ENCODE results near the gene FRMD4B.

Gene FRMD4B

DNA sequence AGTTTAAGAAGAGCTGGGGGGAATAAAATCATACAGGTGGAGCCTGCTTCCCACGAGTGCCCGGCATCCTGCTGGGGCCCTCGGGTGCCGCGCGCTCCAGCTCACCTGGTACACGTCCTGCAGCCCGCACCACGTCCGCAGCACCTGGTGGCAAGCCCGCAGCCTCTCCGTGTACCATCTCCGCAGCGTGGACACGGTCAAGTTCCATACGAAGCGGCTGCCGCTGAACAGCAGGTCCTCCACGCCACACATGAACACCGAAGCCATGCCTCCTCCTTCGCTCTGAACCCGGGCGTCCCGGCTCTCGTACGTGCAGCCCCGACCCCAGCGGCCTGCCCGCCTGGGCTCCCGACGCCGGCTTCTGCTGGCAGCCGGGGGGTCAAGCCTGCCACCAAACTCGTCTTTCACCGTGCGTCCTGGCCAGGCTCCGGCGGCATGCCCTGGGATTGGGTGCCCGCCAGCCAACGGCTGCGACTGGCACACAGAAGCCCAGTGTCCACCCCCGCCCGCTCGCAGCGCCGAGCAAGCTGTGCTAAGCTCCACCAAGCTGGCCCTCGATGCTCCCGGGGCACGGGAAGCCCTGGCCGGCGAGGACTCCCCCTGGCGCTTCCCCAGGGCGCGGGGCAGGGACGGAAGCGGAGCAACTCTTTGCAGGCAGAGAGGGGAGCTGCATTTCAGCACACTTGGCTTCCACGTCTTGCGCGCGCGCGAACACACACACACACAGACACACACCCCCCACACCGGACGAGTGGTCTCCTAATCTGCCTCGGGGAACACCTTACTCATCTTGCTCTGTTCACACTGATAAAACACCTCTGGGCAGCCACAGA lies at the start of gene FRMD4B:
Gene FRMD4B (minus strand): TSS at position 366 of the 833 bp plus-strand sequence. CDS start 99 bp downstream, at position 267.
- H3K4me1 Mint-ChIP-seq: peaks cover 6% of the 10 kb centered on the region
- H3K4me3 Mint-ChIP-seq: peak within 1 kb of the TSS; percentile 52
- H3K27ac Mint-ChIP-seq: no peak within 1 kb of the TSS
- no peaks in the 10 kb centered on the region for H3K9me3 Mint-ChIP-seq
- H3K27me3 Mint-ChIP-seq: peaks cover 41% of the 10 kb centered on the region
- no peaks in the 10 kb centered on the region for H3K36me3 Mint-ChIP-seq
- ATAC-seq: peak; percentile 43

DNA sequence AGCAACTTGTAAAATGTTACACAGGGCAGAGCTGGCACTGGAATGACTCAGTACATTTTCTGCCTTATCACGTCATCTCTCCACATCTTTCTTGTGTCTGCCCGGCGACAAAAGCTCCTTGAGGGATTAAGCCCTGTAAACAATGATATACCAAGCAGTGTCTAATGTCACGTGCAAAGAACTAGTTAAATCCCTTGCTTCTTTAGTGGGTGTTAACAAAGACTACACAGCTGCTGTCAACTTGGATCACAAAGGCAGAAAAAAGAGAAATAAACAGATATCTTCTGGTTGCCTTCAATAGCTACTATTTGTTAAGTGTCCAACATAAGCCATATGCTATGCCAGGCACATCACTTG lies 48.1 kb upstream of the FRMD4B start:
- Mint-ChIP-seq H3K27ac (no peak overlapping the region), H3K27me3 (no peaks in the 10 kb centered on the region), H3K36me3 (no peaks in the 10 kb centered on the region), H3K4me1 (no peaks in the 10 kb centered on the region), H3K9me3 (no peaks in the 10 kb centered on the region), H3K4me3 (no peak overlapping the region)
- no peak for ATAC-seq

DNA sequence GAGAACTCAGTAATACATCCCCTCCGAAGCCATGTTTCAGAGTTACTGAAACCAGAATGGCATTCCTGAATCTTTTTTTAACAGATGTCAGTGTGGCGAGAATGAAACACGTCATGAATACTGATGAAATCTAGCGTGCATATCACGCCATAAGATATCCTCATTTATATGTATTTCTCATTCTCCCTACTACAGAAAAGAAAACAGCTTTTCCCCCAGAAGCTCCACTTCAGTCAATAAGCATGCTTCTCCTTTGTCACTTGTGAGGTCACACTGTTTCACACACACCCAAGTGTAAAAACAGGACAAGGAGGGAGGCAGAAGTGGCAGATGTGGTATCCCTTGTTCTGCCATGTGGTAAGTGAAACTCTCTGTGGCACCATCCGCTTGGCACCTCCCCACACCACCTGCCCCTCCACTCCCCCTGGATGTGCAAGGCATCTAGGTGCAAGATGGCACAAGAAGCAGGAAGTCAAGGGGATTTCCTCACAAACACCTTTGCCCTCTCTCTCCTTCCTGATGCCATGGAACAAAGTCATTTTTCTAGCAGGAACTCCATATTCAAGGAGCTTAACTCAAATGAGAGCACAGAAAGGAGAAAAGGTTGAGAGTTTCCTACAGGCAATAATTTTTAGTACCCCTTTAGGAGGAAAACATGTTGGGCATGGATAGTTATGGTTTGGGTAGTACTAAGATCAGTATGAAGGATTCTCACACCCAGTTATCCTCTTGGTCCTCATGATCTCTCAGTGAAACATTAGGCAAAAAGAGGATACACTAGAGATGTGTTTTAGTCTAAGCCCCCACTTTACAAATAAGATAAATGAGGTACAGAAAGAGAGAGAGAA lies 47.5 kb upstream of the FRMD4B start:
- Mint-ChIP-seq H3K4me1 (no peaks in the 10 kb centered on the region), H3K27ac (no peak overlapping the region), H3K9me3 (no peaks in the 10 kb centered on the region), H3K27me3 (no peaks in the 10 kb centered on the region), H3K36me3 (no peaks in the 10 kb centered on the region), H3K4me3 (no peak overlapping the region)
- no peak for ATAC-seq

DNA sequence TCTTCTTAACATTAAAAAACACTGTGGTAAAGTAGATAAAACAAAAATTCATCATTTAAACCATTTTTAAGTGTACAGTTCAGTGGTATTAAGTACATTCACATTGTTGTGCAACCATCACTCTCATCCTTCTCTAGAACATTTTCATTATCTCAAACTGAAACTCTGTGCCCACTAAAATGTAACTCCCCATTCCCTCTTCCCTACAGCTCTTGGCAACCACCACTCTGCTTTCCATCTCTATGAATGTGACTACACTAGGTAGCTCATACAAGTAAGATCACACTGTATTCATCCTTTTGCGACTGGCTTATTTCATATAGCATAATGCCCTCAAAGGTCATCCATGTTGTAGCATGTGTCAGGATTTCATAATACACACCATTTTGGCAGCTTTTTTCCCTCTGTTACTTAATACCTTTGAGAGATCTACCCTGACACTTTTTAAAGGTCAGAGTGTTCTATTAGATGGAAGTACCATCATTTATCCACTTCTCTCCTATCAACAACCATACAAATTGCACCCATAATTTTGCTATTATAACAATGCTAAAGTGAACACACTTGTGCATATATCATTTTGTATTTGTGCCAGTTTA lies 42.9 kb upstream of the FRMD4B start:
- Mint-ChIP-seq H3K27me3 (no peaks in the 10 kb centered on the region), H3K4me1 (no peaks in the 10 kb centered on the region), H3K9me3 (no peaks in the 10 kb centered on the region), H3K36me3 (no peaks in the 10 kb centered on the region), H3K27ac (no peak overlapping the region), H3K4me3 (no peak overlapping the region)
- ATAC-seq: no peak

DNA sequence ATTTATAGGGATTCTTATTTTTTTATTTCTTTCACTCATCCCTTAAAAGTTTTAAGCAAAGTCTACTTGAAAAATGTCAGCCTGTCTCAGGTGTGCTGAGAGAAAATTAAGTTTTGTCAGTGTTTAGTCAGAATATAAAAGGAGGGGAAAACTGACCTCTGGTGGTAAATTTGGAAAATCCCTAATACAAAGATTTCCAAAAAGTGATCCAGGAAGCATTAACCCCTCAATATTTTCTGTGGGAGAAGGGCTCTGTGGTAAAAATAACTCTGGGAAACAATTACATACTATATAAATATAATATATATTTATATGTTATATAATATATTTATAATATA lies 41.0 kb upstream of the FRMD4B start:
- Mint-ChIP-seq H3K27ac (no peak overlapping the region), H3K4me3 (no peak overlapping the region), H3K36me3 (no peaks in the 10 kb centered on the region), H3K27me3 (no peaks in the 10 kb centered on the region), H3K9me3 (no peaks in the 10 kb centered on the region), H3K4me1 (no peaks in the 10 kb centered on the region)
- ATAC-seq: no peak

DNA sequence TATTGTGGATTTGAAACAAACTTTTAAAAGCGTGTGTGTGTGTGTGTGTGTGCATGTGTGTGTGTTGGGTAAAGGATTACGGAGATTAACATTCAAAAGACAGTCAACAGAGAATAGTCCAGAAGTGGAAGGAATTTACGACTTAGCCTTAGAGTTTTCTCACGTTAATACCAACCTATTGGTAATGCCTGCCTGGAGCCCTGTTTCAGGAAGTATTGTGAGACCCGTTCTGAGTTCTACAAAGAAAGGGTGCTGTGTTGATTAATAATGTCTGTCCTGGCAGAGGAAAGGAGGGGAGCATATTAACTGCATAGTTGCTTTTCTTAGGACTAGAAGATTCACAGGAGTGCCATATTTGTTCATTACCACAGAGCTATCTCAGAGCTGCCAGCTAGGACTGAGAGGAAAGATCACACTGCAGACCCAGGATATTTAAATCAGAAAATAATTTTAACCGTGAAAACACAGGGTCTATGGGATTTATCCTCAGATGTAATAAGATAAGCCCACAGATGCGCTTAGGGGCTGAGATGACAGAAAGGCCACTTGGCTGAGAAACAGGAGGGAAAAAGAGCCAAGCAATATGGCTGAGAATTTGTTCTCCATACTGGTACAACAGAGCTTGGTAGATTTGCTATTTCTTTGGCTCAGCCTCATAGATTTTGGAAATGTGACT lies 40.5 kb upstream of the FRMD4B start:
- Mint-ChIP-seq H3K9me3 (no peaks in the 10 kb centered on the region), H3K36me3 (no peaks in the 10 kb centered on the region), H3K27ac (no peak overlapping the region), H3K4me3 (no peak overlapping the region), H3K4me1 (no peaks in the 10 kb centered on the region), H3K27me3 (no peaks in the 10 kb centered on the region)
- no peak for ATAC-seq

DNA sequence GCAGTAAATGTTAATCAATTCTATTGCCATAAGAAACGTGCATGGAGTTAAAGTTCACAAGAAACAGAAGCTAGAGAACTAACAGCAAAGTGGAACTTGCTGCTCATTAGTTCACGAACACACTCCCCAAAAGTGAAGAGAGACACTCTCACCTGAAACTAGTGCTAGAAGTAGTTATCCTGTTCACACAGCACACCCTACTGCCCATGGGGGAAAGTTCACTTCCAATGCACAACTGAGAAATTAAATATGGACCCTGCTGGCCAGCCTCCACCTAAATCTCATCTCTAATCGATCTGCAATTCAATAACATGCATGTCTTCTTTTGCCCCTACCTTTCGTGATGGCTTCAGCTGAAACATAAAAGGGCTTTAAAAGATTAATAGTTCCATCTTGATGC lies 39.4 kb upstream of the FRMD4B start:
- no peaks in the 10 kb centered on the region for H3K36me3 Mint-ChIP-seq
- ATAC-seq: no peak
- H3K4me1 Mint-ChIP-seq: no peaks in the 10 kb centered on the region
- H3K4me3 Mint-ChIP-seq: no peak overlapping the region
- no peaks in the 10 kb centered on the region for H3K27me3 Mint-ChIP-seq
- H3K9me3 Mint-ChIP-seq: no peaks in the 10 kb centered on the region
- H3K27ac Mint-ChIP-seq: no peak overlapping the region

DNA sequence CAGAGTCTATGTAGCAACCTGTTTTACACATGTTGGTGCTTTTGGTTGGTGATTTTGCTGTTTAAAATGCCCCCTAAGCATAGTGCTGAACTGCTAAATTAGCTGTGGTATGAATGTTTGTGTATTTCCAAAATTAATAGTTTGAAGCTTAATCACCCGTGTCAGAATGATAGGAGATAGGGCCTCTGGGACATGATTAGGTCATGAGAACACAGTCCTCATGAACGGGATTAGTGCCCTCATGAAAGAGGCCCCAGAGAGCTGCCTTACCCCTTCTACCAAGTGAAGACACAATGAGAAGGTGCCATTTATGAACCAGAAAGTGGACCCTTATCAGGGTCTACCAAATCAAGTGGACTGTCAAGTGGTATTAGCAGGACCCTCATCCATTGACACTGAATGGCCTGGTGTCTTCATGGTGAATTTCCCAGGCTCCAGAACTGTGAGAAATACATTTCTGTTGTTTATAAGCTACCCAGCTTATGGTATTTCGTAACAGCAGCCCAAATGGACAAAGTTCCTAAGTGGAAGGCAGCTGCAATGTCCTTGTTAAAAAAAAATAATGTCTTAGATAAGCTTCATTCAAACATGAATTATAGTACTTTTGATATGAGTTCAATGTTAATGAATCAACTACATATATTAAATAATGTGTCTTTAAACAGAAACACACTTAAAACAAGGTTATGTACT lies 37.7 kb upstream of the FRMD4B start:
- Mint-ChIP-seq H3K27ac (no peak overlapping the region), H3K4me3 (no peak overlapping the region), H3K9me3 (no peaks in the 10 kb centered on the region), H3K4me1 (no peaks in the 10 kb centered on the region), H3K27me3 (peaks cover 12% of the 10 kb centered on the region), H3K36me3 (no peaks in the 10 kb centered on the region)
- no peak for ATAC-seq

DNA sequence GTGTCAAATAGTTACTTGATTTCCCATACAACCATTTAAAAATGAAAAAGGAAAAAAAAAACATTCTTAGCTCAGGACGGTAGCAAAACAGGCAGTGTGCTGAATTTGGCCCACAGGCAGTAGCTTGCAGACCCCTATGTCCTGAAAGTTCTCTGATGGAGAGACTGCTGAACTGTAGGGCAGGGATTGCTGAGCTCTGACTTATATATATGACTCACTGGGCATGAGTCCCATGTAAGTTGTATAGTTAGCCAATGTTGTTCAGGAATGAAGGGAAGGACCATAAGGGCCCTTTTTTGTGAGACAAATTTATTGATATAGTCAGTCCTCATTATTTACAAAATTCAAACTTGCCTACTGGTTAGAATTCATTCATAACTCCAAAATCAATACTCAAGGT lies 36.9 kb upstream of the FRMD4B start:
- no peak overlapping the region for H3K27ac Mint-ChIP-seq
- peaks cover 19% of the 10 kb centered on the region for H3K27me3 Mint-ChIP-seq
- H3K9me3 Mint-ChIP-seq: peaks cover 2% of the 10 kb centered on the region
- no peak overlapping the region for H3K4me3 Mint-ChIP-seq
- no peaks in the 10 kb centered on the region for H3K36me3 Mint-ChIP-seq
- ATAC-seq: no peak
- H3K4me1 Mint-ChIP-seq: no peaks in the 10 kb centered on the region

DNA sequence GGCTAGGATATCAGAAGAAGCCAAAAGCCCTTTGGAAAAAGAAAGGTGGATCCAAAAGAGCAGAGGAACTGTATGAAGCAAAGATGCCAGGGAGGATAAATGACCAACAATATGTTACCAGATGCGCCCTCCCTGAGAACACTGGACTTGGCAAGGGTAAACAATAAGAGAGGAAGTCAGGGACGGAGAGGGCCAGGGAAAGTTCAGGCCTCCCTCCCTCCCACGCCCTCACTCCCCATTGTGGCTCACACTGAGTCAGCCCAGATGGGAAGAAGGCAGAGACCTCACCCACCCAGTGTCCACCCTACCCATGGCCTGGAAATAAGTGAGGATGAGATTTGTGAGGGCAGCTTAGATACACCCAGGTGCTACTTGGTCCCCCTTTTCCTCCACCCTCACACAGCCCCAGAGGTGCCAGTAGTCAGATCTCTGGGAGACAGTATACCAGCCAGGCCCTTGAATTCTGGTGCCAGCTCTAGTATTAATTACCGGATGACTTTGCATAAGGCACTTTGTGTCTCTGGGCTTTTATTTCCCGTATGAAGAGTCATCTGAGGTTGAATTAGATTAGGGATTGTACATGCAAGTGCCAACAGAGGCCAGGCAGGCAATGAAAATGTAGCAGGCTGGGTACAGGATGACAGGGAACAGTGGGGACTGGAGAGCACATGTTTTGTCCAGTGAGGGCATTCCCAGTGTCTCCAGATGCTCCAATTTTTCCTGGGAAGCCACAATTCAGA lies 35.1 kb upstream of the FRMD4B start:
- peak; percentile 20 for ATAC-seq
- Mint-ChIP-seq H3K27me3 (peaks cover 19% of the 10 kb centered on the region), H3K36me3 (no peaks in the 10 kb centered on the region), H3K9me3 (peaks cover 9% of the 10 kb centered on the region), H3K27ac (no peak overlapping the region), H3K4me3 (no peak overlapping the region), H3K4me1 (no peaks in the 10 kb centered on the region)

DNA sequence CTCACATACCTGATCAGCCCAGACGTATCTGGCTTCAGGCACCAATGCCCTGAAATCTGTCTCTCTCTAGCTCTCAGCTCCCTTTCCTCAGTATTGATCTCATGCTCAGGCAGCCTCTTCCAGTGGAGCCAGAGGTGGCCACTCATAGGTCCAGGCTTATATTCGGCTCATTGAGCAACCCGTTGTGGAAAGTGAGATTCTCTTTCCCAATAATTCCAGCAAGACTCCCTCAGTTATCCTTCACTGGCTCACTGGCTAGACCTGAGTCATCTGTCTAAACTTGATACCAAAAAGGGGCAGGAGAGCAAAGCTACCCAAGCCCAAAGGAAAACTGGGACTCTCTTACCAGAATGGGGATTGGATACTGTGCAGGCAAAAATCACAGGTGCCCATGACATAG lies 33.4 kb upstream of the FRMD4B start:
- Mint-ChIP-seq H3K4me3 (no peak overlapping the region), H3K4me1 (no peaks in the 10 kb centered on the region), H3K27me3 (peaks cover 19% of the 10 kb centered on the region), H3K9me3 (peaks cover 9% of the 10 kb centered on the region), H3K27ac (no peak overlapping the region), H3K36me3 (no peaks in the 10 kb centered on the region)
- no peak for ATAC-seq

DNA sequence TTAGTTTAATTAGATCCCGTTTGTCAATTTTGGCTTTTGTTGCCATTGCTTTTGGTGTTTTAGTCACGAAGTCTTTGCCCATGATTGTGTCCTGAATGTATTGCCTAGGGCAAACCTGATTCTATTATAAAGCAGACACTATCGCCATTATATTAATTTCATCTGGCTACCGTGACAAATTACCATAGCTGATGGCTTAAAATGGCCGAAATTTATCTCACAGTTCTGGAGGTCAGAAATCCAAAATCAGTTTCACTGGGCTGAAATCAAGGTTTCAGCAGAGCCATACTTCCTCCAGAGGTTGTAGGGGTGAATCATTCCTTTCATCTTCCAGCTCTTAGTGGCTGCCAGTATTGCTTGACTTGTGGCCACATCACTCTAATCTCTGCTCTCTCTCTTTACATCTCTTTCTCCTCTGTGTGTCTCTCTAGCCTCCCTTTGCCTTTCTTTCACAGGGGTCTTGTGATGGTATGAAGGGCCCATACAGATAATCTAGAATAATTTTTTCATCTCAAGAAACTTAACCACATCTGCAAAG lies 31.7 kb upstream of the FRMD4B start:
- Mint-ChIP-seq H3K4me1 (no peaks in the 10 kb centered on the region), H3K36me3 (no peaks in the 10 kb centered on the region), H3K27ac (no peak overlapping the region), H3K9me3 (peaks cover 9% of the 10 kb centered on the region), H3K27me3 (peaks cover 19% of the 10 kb centered on the region), H3K4me3 (no peak overlapping the region)
- ATAC-seq: no peak

DNA sequence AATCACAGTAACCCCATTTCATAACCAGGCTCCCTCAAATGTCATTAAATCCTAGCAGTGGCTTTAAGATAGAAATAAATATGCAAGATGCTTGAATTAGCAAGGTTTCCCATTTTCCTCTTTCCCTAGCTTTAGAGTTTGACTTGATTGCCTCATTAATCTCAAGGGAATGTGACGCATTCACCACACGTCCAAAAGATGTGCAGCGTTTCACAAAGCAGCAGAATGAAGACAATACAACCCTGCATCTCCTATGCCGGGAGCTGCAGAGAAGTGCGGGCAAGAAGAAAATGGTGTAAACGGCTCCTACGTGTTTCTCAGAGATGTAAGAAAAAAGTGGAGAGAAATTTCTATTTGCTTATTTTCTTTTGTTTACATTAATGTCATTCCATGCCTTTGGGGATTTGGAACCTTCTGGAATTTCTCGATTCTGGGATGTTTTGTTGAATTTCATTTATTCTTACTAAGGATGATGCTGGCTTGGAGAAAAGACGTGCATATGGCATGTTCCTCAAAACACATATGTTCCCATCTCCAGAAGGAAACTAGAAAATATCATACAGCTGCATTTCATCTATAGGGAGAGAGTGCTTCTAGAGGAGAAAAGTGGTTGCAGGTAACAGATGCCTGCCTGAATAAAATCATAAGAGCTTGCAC lies 27.8 kb upstream of the FRMD4B start:
- Mint-ChIP-seq H3K4me1 (peaks cover 6% of the 10 kb centered on the region), H3K36me3 (no peaks in the 10 kb centered on the region), H3K27ac (no peak overlapping the region), H3K27me3 (peaks cover 7% of the 10 kb centered on the region), H3K9me3 (peaks cover 9% of the 10 kb centered on the region), H3K4me3 (no peak overlapping the region)
- no peak for ATAC-seq

DNA sequence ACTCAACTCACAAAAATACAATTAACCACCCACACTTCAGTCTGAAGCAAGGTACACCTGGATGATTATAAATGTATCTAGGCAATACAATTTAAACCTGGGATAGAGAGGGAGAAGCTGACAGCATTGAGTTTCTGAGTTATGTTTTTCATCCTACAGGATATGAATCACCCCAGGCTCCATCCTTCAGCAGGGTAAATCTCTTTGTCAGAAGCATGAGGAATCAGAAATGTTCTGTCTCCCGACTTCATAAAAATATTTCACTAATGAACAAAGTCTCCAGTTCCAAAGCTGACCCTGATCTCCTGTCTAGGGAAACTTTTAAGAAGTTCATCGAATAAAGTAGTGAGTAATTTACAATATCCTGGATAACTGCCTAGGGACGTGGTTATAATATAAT lies 25.5 kb upstream of the FRMD4B start:
- Mint-ChIP-seq H3K4me3 (no peak overlapping the region), H3K4me1 (peaks cover 6% of the 10 kb centered on the region), H3K27me3 (no peaks in the 10 kb centered on the region), H3K36me3 (no peaks in the 10 kb centered on the region), H3K27ac (no peak overlapping the region), H3K9me3 (no peaks in the 10 kb centered on the region)
- no peak for ATAC-seq

Data from stimulated activated memory B cell treated with anti-CD40 and anti-IgM and Interleukin-4, amounts not matched to agents 10 μg/mL and 1 μg/mL and 100 μg/mL, for 72 hours (primary cell).